ENCODE data around the gene MAML2.

- TF ChIP-seq POLR2A (IDR thresholded peaks at IDR 0.05; ENCODE audit: low read depth, low read length), result no peak
- TF ChIP-seq TAF1 (IDR thresholded peaks at IDR 0.05; ENCODE audit: borderline replicate concordance, low read depth, low read length), result no peak
- no peak for TF ChIP-seq POLR2AphosphoS5 (IDR thresholded peaks at IDR 0.05; ENCODE audit: low read depth, low read length)
Observed at GRCh38 chr11:96199563-96200025, 143.4 kb downstream of the MAML2 start.

Data from GM12892 (cell line).